Astrocyte of the cerebellum (primary cell): Measurements from ENCODE around the gene YPEL1.

Source experiments
- DNase-seq: peaks from one replicate; pipeline ENCODE4 v3.0.0-alpha.2; 2011; ENCODE audit warnings: low read depth
- H3K4me3 ChIP-seq: 2 replicates; pipeline ENCODE4 v1.5.1; 2011; ENCODE audit warnings: mild to moderate bottlenecking, low read depth, low read length, moderate library complexity
- in situ Hi-C: cut with HindIII; loops from 2 replicates; pipeline ENCODE4 v1.10.0; 2017; ENCODE audit warnings: low sequenced_read_pairs
- TF ChIP-seq, protein P1 (sequence below): IDR thresholded peaks from 2 replicates; pipeline ENCODE4 v1.5.1; 2012; ENCODE audit warnings: low read length, low read depth, moderate library complexity, mild to moderate bottlenecking; ENCODE audit errors: missing control alignments

Gene YPEL1

DNA sequence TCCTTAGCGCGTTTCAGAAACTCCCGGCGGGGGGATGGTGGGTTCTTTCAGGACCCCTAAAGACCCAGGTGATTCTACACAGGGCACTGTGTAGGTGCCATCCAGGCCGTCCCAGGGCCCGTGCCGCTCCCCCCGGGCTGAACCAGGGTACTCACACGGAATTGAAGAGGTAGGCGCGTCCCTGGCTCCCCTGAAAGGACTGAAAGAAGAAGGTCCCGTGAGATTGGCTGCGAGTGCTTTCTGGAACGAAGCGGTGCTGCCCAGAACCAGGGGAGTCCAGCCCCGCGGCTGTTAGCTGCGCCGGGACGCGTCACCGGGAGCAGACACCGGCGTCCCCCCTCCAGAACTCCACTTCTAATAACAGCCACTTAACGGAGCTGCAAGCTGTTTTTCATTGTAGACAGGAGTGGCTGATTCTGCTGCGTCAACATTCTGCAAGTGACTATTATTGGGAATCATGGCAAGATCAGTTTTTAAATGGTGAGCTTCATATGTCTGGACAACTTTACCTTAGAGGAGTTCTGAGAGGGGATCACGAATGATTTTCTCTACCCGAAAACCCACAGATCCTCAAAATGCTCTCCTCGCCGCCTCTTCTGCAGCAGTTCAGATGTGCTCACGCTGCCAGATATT is 31.8 kb downstream of the YPEL1 start:
- TF ChIP-seq, protein P1, sequence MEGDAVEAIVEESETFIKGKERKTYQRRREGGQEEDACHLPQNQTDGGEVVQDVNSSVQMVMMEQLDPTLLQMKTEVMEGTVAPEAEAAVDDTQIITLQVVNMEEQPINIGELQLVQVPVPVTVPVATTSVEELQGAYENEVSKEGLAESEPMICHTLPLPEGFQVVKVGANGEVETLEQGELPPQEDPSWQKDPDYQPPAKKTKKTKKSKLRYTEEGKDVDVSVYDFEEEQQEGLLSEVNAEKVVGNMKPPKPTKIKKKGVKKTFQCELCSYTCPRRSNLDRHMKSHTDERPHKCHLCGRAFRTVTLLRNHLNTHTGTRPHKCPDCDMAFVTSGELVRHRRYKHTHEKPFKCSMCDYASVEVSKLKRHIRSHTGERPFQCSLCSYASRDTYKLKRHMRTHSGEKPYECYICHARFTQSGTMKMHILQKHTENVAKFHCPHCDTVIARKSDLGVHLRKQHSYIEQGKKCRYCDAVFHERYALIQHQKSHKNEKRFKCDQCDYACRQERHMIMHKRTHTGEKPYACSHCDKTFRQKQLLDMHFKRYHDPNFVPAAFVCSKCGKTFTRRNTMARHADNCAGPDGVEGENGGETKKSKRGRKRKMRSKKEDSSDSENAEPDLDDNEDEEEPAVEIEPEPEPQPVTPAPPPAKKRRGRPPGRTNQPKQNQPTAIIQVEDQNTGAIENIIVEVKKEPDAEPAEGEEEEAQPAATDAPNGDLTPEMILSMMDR, result no peak
- H3K4me3 ChIP-seq, result no peak overlapping the region
- DNase-seq, result no peak
- in situ Hi-C loops, result no loop called here

DNA sequence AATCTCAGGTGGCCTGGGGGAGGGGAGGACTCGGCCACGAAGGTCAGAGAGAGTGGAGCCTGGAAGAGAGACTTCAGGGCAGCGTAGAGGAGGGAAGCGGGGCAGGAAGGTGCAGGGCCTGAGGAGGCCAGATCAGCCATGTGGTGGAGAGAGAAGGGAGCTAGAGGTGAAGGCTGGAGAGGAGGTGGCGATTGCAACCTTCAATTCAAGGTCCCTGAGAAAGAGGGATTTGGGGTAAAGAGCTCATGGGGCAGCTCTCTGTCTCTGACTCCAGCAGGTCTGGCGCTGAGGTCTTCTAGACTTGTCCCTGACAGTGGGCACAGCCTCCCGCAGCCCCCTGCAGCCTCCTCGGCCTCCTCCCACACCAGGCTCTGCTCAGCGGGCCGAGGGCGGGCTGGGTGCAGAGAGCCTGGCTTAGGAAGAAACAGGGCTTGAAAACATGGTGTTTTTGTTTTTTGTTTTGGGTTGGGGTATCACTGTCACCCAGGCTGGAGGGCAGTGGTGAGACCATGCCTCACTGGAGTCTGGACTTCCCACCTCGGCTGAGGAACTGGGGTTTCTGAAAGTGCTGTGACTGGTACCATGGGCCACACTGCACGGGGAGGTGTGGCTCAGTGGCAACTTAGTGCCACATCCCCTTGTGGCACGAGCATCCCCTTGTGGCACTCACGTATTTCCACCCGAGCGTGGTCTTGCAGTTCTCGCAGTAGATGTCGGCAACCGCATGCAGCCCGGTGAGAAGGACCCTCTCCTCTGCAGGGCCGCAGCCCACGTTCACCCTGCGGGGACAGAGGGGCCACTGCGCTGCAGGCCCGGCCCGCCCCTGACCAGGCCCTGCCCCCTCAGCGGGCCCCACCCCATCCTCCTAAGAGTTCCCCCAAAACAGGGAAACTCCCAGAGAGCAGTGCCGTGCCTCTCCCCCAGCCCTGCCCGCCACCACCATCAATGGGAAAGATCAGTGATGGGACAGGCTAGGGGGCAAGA is 32.6 kb downstream of the YPEL1 start:
- H3K4me3 ChIP-seq, result no peak overlapping the region
- TF ChIP-seq, protein P1, result no peak
- in situ Hi-C loops, result no loop called here
- DNase-seq, result no peak

DNA sequence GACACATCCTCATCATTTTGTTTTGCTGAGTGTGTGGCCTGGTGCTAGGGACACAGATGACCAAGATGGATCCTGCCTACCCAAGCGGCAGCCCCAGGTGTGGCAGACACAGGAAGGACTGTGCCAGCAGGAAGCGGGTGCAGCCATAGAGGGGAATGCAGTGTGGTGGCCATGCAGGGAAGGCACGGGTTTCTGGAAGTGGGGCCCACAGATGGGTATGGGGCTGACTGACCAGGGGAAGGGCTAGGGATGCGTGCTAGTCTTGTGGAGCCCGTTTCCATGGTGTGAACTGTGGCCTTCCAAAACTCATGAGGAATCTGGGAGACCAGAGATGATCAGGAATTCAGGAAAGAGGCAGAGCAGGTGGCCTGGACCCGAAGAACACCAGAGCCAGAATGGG is 33.5 kb downstream of the YPEL1 start:
- no peak overlapping the region for H3K4me3 ChIP-seq
- no peak for DNase-seq
- in situ Hi-C loops, result no loop called here
- TF ChIP-seq, protein P1, result no peak

GRCh38 chr22:21701384-21701971 is 34.1 kb downstream of the YPEL1 start:
- TF ChIP-seq, protein P1, result no peak
- in situ Hi-C loops, result no loop called here
- H3K4me3 ChIP-seq, result no peak overlapping the region
- no peak for DNase-seq

DNA sequence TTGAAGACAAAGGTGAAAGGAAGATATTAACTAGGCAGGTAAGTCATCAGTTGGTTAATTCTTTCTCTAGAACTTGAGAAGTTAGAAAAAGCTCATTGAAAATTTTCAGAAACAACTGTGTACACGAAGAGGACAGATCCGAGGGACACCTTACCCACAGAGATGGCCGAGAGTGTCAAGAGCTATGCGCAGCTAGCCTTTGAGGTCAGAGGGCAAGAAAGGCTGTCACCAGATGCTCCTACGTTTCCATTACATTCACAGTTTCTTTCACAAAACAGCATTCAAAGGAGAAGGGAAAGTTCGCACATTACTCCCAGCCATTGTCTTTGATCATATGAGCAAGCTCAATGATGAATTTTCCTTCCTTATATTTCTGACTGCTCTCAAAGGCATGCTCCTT is 34.8 kb downstream of the YPEL1 start:
- TF ChIP-seq, protein P1, result no peak
- no peak for DNase-seq
- in situ Hi-C loops, result no loop called here
- H3K4me3 ChIP-seq, result no peak overlapping the region

GRCh38 chr22:21699643-21700042 is 36.0 kb downstream of the YPEL1 start:
- TF ChIP-seq, protein P1, result no peak
- no peak overlapping the region for H3K4me3 ChIP-seq
- DNase-seq, result no peak
- in situ Hi-C loops, result no loop called here
